SK-MEL-5 (cell line): Measurements from ENCODE around the gene PPP2R2C. TPM values are rescaled to one million over a fixed set of nuclear protein-coding genes. Genes with fewer than 3 reads are reported as not detected.

Source experiments
- DNase-seq: peaks from one replicate; pipeline ENCODE4 v3.0.0-alpha.2; 2016; ENCODE audit warnings: low read depth, low spot score
- in situ Hi-C: cut with HindIII; loops from 2 replicates; pipeline ENCODE4 v1.10.0; 2016; ENCODE audit warnings: low sequenced_read_pairs, high pct_unique_total_duplicates, low pct_unique_long_range_greater_than_20kb
- total RNA-seq: library from RNA; depleted of rRNA; stranded (reverse); fragments of >200 nt; shearing (Covaris generic); gene quantifications from 2 replicates; pipeline ENCODE4 v1.2.3, GENCODE V29; 2014

The PPP2R2C gene
- total RNA-seq, 1 experiment from 2014 or later, result 0.55 TPM

DNA sequence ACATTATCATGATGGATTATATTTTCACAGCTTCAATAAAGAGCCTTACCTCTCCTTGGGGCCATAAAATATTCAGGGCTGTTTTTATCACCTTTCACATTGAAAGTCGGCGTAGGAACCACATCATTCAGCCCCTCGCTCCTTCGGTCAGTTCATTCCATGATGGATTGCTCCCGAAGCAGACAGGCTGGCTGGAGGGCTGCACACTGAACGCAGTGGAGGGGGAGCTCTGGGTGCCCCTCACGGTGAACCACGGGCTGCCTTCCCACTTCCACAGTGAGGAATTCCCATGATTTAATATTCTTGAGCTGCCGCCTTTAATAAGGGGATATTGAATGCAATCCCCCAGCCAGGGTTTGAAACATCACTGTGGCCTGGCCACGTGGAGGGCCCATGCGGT is 16.0 kb downstream of the PPP2R2C start:
- in situ Hi-C loops, result no loop called here
- no peak for DNase-seq

DNA sequence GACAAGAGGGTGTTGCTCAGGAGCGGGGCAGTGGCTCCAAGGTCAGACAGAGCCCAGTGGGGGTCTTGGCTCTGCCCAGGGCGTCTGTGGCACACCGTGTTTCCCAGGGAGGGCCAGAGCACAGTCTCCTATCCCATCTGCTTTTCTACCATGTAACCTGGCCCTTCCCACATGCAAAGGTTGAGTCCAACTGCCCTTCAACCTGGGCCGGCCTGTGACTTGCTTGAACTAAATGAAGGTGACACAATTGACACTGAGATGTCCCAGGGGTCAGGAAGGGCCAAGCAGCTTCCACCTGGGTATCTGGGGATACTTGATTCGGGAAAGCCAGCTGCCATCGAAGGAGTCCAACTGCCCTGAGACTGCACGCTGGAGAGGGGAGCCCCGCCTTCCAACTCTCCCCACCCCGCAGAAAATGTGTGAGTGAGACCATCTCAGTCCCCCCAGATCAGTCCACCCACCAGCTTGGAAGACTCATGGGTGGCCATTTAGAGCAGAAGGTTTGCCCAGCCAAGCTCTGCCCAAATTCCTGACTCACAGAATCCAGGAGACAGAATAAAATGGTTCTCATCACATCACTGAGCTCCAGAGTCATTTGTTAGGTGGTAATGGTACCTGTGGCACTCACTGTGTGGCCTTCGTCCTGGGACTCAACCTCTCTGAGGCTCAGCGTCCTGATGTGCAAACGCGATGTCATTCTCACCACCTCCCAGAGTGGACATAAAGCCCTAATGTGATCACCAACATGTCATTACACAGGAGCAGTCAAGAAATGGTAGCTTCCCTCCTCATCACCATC is 18.1 kb downstream of the PPP2R2C start:
- no peak for DNase-seq
- in situ Hi-C loops, result no loop called here

DNA sequence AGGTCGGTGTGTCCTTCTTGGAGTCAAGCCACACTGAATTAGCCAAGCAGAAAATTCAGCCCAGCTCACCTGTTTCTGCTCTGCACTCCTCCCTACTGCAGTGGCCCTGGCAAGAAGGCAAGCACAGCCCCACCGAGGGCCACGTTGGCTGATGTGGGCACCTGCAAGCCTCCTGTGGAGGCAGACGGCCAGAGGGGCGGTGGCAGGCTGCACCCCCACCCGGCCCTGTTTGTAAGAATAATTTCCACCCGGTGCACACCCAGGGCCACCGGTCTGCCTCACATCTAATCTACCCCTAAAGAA is 18.8 kb downstream of the PPP2R2C start:
- DNase-seq, result no peak
- in situ Hi-C loops, result no loop called here

DNA sequence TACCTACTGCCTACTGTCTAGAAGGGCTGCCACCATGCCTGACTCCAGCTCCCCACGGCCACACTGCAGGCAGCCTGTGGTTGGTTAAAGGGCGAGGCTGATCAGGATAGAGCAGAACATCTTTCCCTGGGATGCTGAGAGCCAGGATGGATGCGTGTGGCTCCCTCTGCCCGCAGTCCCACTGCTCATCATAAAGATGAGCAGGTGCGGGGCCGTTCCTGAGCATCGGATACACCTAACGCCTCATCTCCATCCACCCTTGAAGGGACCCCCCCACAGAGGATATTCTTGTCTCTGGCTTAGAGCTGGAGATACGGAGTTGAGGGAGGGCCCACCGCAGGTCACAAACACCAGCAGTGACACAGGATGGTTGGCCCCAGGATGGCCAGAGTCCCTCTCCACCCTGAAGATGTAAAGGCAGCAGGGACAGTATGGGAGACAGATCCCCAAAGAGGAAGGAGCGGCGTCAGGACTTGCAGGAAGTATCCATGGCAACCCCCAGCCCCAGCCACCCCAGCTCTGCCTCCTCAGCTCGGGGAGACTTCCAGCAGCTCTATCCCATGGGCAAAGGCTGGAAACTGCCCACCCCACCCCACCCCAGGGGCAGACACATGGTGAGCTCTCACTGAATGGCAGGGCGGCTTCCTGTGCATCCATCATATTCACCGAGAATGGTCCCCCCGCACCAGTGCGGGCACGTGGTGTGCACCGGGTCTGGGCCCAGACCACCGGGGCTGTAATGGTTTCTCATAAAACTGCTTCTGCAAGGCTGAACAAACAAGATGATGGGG is 19.3 kb downstream of the PPP2R2C start:
- no peak for DNase-seq
- in situ Hi-C loops, result no loop called here

DNA sequence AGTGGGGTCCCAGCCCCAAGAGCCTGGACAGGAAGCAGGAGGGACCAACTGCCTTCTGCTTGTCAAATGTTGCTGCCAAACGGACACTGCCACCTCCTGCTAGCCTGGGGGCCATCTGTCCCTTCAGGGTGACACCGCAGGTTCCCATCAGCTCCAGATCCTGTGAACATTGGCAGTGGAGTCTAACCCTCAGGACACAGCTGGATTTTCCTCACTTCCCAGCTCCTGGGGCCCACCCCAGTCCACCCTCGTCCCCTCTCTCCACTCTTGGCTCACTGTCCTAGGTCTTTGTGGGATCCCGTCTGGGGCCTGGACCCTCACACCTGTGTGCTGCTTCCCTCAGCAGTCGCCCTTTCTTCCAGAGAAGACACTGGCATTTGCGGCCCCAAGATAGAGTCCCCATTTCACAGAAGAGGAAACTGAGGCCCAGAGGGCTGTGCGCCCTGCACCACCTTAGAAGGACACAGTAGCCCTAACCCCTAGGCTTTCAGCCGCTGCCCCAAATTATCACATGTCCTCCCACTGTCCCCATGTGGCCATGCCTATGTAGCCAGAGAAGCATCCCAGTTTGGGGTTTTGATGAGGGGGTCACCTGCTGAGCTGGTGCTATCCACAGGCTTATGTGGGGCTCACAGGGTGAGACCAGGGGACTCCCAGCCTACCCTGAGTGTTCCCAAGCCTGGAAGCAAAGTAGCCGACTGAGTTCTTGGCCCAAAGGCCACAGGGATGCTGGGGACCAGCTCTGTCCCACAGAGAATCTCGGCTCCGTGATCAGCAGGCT is 20.1 kb downstream of the PPP2R2C start:
- in situ Hi-C loops, result no loop called here
- no peak for DNase-seq

DNA sequence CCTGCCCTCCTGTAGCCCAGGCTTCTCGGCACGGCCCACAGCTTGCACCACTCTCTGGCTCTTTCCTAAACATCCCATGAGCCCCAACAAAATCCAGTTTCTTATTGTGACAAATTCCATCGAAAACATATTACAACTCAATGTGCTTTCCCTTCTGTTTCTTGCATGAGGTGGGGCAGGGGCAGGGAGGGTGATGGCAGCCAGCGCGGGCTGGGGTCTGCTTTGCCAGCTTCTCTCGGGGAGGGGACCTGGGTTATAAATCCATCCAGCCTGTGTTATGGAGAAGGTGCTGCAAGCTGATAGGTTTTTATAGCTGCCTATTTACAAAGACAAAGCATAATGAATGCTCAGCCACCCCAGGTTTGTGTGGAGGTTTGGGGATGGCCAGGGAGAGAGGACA is 21.1 kb downstream of the PPP2R2C start:
- DNase-seq, result no peak

DNA sequence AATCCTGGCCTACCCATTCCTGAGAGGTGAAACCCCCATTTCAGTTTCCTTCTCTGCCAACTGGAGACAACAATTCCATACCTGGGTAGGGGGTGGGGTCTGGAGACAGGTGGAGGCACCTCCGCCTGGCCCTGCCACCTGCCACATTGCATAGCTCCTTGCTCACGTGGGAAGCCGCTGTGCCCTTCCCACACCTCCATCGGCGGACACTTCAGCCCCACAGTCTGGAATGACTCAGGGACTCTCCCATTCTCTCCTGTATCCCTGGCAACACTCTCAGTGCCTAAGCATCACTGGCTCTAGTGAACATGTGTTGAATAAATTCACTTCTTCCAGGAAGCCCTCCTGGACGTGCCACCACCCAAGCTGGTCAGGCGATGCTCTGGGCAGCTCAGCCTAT is 21.7 kb downstream of the PPP2R2C start:
- in situ Hi-C loops, result no loop called here
- no peak for DNase-seq

More for the DNA sequence above, 21.1 kb downstream of the PPP2R2C start:
- in situ Hi-C loops, result no loop called here

DNA sequence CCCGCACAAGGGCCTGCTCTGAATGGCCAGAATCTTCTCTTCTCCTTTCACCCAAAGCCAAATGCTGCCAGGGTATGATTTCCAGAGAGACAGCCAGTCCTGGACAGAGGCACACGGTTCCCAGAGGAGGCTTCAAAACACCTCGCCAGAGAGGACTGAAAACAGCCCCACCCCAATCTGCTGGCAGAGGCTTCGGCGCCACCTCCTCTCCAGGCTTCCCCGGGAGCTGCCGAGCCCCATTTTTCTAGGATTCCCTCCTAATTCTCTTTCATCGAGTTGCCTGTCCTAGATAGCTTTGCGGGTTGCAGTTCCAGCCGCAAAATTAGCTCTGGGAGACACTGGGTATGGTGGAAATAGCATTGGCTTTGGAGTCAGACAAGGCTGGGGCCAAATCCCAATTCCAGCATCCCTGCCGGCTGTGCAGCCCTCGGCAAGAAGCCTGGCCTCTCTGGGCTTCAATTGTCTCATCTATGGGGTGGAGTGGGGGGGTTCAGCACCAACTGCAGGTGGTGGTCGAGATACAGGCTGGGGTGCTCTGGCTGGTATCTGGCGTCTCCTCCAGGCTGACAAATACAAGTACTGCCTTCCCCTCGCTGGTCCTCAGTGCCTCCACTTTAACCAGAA is 22.6 kb downstream of the PPP2R2C start:
- no peak for DNase-seq
- in situ Hi-C loops, result no loop called here

DNA sequence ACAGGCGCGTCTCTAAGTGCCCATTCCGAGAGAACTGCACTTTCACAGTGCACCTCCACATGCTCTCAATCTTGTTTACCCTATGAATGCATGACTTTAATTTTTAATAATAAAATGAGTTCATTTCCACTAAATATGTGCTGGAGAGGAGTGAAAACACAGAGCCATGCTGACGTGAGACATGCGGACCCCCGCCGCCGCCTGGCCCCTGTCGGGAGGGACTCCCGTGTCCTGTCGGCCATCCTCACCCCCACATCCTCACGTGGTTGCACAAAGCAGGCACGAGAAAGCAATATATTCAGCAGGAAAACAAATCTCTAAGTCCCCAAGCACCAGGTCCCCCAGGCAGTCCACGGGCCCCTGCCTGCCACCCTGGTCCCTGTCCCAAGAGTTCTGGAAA is 23.1 kb downstream of the PPP2R2C start:
- no peak for DNase-seq
- in situ Hi-C loops, result no loop called here

DNA sequence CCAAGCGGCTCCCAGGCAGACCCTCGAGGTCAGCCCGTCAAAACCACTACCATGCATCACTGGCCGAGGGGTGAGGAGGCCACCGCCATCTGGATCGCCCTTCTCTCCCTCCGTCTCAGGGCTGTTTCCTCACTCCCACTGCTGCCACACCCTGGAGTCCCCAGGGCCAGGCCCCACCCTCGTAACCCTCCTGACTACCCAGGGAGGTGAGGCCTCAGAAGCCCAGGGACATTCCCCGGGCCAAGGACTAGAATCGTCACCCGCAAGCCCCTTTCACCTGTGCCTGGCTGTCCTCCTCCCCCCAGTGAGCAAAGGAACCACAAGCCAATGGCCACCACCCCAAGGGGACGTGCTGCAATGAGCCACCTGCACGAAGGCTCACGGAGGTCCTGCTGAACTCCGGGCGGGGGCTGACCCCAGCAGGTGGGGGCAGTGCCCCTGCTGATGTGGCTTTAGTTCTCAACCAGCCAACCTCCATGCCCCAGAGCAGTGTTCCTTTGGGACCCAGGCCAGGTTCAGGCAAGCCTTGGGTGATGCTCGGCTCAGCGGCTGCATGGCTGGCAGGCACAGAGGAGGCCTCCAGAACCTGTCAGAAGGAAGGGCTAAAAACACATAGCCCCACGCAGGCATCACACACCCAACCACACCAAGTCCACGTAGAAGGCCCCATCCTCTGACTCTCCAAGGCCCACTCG is 23.8 kb downstream of the PPP2R2C start:
- in situ Hi-C loops, result no loop called here
- no peak for DNase-seq

DNA sequence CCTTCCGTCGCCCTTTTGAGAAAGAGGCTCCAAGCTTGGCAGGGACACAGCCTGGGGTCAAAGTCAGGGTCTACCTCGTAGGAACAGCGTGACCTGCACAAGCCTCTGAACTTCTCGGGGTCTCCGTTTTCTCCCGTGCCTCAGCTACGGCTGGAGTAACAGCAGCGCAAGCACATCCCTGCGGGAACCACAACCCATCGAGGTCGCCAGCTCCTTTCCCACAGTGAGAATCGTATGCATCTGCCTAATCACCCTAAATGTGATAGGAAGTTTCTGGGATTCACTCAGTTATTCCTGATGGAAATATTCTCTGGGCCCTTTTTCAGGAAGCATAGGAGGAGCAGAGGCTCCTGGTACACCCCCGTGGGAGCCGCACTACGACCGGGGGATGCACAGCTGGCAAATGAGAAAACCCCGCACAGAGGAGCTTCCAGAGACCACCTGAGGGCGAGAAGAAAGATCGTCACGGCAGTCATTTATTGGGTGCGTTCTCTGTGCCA is 24.7 kb downstream of the PPP2R2C start:
- no peak for DNase-seq
- in situ Hi-C loops, result no loop called here

DNA sequence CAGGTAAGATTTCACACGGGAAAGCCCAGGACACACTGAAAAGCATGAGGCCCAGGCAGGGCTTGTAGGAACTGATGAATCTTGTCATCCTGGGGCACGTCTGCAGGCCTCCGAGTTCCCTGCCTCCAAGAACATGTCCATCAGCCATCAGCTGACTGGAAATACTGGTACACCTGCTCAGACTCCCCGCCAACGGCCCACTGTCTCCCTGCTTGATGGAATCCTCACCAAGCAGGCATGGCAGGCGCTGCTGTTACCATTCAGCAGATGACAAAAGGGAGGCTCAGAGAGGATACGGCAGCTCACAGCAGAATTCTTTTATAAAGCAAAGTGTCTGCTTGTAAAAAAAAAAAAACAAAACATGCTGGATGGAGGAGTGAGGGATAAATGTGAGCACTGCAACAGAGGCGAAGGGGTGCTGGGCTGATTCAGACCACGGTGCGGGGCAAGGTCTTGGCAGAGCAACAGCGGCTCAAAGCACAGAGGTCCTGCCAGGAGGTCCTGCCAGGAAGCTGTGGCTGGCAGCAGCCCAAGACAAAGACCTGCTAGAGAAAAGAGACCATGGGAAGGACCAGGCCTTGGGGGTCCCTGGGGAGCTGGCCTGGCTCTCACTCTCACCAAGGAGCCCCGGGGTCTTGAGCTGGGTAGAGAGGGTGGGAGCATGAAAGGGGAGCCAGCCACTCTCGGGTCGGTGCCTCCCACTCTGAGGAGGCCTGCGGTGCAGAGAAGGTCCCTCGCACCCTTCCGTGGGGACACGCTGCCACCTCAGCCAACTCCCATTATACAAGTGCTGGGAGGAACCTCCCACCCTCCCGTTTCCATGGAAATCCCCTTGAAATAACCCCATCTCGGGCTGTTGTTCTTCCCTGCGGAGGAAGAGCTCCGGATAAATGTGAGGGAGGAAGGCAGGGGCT is 25.6 kb downstream of the PPP2R2C start:
- no peak for DNase-seq

DNA sequence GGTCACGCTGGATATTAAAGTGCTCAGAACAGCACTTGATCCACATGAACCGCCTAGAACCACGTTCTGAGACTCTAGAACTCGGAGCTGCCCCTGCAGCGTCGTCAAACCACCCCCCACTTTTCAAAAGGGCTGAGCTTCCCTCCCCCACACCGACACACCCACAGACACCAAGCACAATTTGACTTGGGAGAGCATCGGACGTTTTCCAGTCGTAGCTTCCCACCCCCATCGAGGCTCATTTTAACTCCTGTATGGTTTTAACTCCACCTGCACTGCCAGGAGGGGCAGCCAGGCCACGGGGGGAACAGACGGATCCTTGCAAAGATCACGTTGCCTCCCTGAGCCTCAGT is 26.3 kb downstream of the PPP2R2C start:
- no peak for DNase-seq
- in situ Hi-C loops, result no loop called here

More for the DNA sequence above, 25.6 kb downstream of the PPP2R2C start:
- in situ Hi-C loops, result no loop called here

DNA sequence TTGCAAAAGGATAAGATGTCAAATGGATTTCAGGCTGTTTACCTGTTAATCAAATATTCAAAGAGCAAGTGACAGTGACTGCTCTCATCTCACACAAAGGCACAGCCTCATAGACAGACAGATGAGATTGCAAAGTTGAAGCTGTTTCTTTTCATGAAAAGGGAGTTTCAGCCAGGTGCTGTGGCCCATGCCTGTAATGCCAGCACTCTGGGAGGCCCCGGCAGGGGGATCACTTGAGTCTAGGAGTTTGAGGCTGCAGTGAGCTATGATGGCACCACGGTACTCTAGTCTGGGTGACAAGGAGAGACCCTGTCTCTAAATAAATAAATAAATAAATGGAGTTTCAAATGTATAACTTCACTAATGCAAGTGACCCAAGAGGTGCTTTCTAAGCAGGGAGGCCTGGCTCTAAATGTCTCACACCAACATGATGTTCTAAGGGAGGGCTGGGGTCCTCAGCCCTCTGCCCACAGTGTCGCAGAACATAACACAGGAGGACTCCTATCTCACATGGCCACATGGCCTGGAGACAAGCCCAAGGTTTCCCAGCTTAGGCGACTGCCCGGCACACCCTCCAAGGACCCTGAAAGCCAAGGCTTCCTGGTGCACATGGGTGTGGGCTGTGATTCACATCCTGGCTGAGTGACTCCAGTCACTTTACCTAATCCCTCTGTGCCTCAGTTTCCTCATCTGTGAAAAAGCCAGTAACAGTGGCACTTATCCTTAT is 26.8 kb downstream of the PPP2R2C start:
- DNase-seq, result no peak
- in situ Hi-C loops, result no loop called here

DNA sequence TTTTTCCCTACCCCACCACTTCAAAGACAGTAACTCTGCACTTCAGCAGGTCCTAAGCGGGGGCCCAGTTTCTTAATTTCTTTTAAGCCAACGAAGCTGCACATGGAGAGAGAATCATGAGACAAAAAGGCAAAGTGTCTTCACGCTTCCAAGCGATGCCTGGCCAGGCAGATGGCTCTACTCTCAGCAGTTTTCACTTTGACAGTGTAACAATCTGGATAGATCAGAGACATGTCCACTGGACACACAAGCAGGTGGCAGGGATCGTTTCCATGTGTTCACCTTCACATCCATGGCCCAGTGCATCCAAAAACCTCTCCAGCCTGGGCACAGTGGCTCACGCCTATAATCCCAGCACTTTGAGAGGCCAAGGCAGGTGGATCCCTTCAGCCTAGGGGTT is 27.8 kb downstream of the PPP2R2C start:
- in situ Hi-C loops, result no loop called here
- no peak for DNase-seq
